ENCODE data around the gene AMPH.
"Not testable (repeated sequence)": the region's sequence is repeated elsewhere in the genome, so short reads cannot be mapped to it uniquely, and the experiment has no call there.

Gene AMPH

DNA sequence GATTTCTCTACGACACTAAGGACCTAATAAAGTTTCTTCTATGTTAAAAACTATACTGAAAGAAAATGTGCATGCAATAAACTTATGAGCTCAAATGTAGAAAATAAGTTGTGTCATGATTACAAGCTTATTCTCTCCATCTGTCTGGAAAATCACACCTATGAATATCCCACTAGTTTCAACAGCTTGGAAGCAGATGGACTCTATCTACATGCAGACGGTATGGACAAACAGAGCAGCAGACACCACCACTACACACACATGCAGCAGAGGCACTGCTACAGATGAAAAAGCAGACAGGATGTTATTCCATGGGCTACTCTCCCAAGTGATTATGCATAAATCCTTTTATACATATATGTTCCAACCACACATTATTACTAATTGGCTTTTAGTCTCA, 234.3 kb downstream of the AMPH start:
- no peak for DNase-seq (ENCODE audit: low spot score)

DNA sequence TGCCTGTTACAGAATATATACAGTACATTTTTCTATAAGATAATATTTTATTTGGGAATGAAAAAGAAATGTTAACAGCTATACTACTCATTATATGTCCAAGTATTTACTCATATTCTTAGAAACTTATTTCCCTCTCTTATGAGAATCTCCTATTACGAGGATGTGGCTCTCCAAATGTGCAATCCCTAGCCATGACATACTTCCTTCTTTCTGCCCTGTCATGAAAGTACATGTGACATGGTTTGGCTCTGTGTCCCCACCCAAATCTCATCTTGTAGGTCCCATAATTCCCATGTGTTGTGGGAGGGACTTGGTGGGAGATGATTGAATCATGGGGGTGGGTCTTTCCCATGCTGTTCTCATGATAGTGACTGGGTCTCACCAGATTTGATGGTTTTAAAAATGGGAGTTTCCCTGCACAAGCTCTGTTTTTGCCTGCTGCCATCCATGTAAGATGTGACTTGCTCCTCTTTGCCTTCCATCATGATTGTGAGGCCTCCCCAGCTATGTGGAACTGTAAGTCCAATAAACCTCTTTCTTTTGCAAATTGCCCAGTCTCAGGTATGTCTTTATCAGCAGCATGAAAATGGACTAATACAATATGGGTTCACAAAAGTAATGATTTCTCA, 235.1 kb downstream of the AMPH start:
- not testable (repeated sequence) for DNase-seq (ENCODE audit: low spot score)

DNA sequence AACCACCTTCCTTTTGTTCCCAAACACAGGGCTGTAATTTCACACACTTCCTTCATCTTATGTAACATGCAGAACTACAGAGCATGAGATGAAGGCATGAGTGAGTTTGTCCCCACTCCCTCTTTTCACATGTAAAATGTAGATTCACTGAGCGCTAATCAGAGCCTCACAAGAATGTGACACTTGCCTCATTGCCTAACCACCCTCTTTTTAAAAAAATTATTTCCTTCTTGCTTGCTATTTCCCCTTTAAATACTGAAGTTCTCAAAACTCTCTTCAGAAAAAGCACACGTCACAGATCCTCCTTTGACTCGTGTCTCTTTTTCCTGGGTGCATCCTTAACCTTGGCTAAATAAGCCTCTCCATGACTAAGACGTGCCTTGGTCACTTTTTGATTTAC, 236.5 kb downstream of the AMPH start:
- no peak for DNase-seq (ENCODE audit: low spot score)

DNA sequence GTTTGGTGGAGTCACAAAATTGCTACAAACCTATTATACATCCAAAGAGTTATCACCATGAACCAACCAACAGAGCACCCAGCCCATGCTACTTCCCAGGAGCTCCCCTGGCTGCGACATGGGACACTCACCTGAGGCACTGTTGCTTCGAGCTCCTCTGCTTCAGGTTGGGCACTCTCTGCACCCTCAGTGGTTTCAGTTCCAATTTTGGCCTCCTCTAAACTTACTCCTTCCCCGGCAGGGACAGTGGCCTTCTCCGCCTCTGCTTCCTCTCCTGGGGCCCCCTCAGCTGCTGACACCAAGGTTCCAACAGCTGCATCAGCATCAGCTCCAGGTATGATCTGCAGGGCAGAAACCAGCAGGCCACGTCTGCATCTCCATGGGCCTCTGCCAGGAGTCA, 237.3 kb downstream of the AMPH start:
- DNase-seq (ENCODE audit: low spot score), result no peak

DNA sequence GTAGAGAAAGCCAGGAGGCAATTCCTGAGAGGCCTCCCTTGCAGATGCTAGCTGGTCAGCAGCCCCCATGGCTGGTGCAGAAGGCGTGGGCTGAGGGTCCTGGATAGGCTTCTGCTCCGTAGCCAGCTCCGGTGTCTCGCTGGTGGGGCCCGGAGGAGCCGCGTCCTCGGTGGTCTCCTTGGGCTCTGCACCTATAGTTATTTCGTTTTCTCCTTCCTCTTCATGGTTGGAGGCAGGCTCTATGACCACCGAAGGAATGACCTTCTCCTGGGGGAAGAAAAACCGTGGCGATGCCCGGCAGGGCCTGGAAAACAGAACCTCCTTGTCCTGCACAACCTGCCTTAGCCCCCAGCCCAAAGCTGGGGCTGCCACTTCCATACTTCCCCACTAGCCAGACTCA, 239.4 kb downstream of the AMPH start:
- DNase-seq (ENCODE audit: low spot score), result no peak

DNA sequence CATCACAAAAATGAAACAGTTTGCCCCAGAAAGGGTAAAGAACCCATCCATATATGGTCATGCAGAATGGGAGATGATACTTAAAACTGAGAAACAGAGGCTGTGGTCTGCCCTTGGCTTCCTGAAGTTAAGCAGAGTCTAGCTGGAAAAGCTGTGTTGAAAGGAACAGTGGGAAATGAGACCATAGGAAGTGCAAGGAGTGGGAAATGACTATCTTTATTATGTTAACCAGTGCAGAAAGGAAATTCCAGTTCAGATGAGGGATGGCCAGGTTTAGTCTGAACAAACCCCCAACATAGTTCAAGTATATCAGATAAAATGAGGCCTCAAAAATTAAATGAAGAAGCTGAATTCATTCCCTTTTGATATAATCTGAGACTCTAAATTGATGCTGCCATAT, 245.5 kb downstream of the AMPH start:
- DNase-seq (ENCODE audit: low spot score), result no peak

DNA sequence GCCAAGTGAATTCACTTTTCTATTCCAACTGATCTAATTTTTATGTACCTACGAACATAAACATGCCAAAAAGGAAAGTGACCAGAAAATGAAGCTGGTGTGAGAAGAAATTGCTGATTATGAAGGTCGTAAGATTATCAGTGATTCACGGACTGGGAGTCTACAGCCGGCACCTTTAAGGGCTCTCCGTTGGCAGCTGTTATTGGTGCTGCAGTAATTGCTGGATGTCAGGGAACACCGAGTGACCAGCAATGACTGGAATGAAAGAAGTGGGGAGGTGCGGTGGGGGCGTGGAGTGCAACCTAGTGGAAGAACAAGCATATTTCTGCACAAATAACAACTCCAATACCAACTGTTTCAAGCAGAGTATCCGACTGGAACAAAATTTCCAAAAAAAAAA, 247.9 kb downstream of the AMPH start:
- no peak for DNase-seq (ENCODE audit: low spot score)

DNA sequence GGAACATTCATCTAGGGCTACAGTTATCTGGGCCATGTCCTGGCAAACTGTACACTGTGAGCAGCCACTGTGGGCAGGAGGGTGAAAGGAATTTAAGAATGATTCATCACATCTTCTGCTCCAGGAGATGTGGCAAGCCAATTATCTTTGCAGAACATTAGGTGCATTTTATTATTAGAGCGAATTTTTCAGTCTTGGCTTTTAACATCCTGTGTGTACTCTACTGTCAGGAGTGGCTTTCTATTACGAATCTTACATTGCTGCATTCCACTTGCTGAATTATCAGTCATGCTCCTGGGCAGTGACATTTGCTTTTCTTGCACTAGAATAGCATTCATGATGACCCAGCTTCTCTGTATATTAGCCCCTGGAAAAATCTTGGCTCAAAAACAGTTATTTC, 248.5 kb downstream of the AMPH start:
- no peak for DNase-seq (ENCODE audit: low spot score)

DNA sequence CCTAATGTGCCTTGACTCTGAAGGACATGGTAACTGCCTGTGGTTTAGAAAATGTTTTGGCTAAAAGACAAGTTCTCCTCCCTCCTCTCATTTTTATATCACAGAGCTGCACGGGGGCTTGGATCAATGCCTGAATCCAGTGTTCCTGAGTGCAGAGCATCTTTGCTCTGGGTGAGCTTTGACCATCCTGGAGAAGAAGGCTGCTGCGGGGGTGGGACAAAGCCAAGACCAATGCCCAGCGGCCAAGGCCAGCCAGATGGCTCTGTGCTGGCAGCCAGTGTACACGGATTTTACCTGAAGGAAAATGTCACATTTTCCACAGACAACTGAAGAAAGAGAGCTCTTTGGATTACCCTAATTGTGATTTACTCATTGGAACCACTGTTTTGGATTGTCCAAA, 255.7 kb downstream of the AMPH start:
- DNase-seq (ENCODE audit: low spot score), result no peak

DNA sequence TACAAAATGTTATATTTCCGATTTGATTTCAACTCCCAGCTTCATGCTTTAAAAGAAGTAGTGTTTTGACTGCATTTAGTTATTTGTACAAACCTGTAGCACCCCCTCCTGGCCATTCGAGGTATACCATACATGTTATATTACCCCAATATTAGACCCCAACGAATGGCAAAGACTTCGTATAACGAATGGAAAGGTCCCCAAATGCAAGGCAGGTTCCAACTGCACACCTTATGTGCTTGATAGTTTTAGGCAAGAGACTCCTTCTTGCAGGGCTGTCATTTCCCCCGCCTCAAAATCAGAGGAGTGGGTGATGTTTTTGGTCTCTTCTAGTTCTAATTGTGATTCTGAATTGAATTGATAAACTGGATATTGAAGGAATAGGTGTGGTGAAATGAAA, 256.7 kb downstream of the AMPH start:
- DNase-seq (ENCODE audit: low spot score), result peak; percentile 15

DNA sequence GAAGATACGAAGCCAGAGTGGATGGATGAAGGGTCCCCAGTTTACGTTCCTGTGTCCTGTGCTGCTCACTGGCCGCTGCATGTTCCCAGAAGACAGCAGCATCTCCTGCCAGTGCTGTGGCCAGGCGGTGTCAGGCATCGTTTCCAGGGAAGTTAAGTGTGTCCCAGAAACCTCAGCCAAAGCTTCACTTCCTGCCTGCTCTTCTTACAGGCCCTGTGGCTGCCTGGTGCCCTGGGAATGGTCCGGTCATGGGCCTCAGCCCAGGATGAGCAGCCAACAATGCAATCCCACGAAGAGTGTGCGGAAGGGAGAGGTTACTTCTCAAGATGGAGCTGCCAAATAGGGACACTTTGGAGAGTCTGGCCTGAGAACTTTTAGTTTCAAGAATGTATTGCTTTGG, 258.0 kb downstream of the AMPH start:
- no peak for DNase-seq (ENCODE audit: low spot score)

DNA sequence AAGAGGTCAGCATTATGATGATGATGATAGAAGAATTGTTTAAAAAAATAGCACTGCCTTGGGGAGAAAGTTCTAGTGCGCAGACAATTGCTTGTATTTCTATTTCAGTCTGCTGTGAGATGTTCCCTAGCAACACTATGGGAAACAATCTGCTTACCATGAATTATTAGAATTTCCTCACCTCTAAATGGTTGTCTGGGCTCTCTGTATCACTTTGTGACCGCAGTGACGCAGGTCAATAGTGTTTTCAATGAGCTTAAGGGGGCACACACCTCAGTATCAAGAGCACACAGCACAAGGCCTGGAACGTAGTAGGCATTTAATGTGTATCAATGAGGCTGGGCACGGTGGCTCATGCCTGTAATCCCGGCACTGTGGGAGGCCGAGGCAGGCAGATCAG, 258.9 kb downstream of the AMPH start:
- no peak for DNase-seq (ENCODE audit: low spot score)

DNA sequence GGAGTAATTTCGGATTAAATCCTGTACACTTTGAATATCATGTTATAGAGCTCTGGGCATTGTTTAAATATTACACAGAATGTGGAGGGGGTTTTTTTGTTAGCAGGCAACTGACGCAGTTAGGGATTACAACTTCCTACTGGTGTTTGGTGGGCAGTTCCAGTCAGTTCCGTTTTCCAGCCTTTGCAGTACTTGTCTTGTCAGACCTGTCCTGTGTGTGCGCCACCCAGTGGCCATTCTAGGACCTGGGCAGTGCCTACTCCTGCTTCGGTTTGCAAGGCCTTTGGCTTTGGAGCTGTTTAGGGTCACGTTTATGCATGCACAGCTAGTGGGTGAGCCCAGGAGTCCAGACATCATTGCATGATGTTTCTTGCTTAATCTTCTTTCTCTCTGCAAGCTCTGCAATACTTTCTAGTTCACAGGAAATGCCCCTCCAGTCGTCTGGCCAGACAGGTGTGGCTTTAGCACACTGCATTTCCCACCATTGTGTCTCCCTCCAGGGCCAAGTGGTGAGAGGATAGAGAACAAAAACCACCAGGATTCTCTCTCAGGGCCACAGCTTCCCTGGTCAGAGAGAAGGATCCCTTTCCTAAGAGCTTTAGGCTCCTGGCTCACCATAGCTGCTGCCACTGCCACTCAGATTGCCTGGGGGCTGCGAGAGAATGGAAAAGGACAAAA, 261.2 kb downstream of the AMPH start:
- peak; percentile 64 for DNase-seq (ENCODE audit: low spot score)

DNA sequence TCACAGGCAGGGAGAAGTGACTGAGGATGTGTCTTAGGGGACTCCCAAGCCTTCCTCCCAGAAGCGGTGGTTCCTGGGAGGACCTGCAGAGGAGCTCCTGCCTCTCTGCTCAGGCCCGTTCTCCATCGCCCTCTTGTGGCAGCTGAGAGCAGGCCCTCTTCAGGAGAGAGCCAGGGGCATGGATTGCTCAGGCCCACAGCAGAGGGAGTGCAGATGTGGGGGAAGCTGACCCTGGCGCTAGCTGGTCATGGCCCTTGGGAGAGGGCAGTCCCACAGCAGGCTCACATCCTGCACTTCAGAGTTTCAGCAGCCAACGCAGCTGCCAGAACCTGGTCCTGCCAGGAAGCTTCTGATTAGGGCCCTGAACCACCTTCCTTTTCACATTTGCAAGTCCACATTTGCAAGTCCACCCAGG, 263.0 kb downstream of the AMPH start:
- peak; percentile 40 for DNase-seq (ENCODE audit: low spot score)

DNA sequence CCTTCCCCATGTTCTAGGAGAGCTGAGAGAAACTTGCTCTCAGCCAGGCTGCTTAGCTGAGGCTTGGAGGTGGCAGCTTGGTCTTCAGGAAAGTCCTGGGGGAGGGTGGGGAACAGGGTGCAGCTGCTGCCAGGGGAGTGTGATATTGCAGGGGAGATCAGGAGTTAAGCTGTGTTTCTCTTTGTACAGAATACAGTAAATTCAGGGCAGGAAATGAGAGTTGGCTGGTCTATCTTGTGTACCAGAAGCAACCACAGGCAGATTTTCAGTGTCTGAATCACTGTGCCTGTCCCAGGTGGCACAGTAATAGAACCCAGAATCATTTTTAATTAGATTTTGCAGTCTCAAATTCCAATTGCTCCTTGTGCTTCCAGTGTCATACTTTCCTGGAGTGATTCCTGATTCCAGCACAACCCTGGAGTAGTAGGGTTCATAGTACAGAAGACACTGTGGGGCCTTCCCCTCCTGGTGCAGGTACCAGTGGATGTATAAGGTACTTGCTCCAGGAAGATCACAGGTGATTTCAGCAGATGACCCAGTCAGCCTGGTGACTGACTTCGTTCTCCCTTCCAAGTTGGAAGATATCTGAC, 263.8 kb downstream of the AMPH start:
- no peak for DNase-seq (ENCODE audit: low spot score)

DNA sequence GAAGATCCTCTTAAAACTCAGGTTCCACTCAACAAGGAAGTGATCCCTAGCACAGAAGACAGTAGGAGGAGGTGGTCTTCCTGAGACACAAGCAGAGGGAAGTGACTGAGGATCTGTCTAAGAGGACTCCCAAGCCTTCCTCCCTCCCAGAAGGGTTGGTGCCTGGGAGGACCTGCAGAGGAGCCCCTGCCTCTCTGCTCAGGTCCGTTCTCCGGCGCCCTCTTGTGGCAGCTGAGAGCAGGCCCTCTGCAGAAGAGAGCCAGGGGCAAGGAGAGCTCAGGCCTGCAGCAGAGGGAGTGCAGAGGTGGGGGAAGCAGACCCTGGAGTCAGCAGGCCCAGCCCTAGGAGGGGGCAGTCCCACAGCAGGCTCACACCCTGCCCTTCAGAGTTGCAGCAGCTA, 267.8 kb downstream of the AMPH start:
- DNase-seq (ENCODE audit: low spot score), result not testable (repeated sequence)

DNA sequence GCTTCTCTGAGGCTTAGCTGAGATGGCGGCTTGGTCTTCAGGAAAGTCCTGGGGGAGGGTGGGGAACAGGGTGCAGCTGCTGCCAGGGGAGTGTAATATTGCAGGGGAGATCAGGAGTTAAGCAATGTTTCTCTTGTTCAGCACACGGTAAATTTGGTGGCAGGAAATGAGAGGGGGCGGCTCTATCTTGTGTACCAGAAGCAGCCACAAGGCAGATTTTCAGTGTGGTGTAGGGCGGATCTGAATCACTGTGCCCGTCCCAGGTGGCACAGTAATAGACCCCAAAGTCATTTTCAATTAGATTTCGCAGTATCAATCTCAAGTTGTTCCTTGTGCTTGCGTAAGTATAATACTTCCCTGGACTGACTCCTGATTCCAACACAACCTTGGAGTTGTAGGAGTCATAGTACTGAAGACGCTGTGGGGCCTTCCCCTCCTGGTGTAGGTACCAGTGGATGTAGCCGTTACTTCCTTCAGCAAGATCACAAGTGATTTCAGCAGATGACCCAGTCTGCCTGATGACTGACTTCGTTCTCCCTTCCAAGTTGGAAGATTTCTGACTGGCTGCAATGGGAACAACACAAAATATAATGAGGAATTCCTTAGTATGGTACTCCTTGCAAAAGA, 268.4 kb downstream of the AMPH start:
- DNase-seq (ENCODE audit: low spot score), result not testable (repeated sequence)

DNA sequence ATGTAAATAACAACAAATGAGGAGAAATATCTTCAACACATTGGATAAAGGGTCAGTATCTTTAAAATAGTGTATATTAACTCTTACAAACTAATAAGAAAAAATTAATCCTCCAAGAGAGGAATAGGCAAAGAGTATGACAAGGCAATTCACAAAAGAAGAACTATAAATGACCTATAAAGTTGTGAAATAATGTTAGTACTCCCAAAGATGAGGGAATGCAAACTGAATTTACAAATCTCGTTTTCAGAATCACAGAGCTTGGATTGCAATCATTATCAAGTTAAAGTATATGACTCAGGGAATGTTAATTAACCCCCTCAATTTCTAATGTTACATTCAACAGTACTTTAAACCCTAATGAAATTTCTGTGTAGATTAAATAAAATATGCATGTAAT, 270.4 kb downstream of the AMPH start:
- no peak for DNase-seq (ENCODE audit: low spot score)

DNA sequence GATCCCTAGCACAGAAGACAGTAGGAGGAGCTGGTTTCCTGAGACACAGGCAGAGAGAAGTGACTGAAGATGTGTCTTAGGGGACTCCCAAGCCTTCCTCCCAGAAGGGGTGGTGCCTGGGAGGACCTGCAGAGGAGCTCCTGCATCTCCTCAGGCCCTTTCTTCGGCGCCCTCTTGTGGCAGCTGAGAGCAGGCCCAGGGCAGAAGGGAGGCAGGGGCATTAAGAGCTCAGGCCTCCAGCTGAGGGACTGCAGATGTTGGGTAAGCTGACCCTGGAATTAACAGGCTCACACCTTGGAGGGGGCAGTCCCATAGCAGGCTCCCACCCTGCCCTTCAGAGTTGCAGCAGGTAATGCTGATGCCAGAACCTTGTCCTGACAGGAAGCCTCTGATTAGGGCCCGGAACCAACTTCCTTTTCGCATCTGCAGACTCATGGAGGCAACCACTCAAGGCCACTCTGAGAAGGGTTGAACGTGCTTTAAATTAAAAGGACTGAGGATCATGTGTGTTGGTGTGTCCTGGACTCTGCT, 272.0 kb downstream of the AMPH start:
- not testable (repeated sequence) for DNase-seq (ENCODE audit: low spot score)

DNA sequence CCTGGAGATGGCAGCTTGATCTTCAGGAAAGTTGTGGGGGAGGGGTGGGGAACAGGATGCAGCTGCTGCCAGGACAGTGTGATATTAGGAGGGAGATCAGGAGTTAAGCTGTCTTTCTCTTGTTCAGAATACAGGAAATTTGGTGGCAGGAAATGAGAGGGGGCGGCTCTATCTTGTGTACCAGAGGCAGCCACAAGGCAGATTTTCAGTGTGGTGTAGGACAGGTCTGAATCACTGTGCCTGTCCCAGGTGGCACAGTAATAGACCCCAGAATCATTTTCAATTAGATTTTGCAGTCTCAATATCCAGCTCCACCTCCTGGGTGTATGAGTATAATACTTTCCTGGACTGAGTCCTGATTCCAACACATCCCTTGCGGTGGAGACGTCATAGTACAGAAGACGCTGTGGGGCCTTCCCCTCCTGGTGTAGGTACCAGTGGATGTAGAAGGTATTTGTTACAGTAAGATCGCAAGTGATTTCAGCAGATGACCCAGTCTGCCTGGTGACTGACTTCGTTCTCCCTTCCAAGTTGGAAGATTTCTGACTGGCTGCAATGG, 272.8 kb downstream of the AMPH start:
- not testable (repeated sequence) for DNase-seq (ENCODE audit: low spot score)

DNA sequence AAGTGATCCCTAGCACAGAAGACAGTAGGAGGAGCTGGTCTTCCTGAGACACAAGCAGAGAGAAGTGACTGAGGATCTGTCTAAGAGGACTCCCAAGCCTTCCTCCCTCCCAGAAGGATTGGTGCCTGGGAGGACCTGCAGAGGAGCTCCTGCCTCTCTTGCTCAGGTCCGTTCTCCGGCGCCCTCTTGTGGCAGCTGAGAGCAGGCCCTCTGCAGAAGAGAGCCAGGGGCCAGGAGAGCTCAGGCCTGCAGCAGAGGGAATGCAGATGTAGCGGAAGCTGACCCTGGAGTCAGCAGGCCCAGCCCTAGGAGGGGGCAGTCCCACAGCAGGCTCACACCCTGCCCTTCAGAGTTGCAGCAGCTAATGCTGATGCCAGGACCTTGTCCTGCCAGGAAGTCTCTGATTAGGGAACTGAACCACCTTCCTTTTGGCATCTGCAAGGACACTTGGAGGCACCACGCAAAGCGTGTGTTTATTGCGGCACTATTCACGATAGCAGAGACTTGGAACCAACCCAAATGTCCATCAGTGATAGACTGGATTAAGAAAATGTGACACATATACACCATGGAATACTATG, 276.8 kb downstream of the AMPH start:
- peak; percentile 20 for DNase-seq (ENCODE audit: low spot score)

DNA sequence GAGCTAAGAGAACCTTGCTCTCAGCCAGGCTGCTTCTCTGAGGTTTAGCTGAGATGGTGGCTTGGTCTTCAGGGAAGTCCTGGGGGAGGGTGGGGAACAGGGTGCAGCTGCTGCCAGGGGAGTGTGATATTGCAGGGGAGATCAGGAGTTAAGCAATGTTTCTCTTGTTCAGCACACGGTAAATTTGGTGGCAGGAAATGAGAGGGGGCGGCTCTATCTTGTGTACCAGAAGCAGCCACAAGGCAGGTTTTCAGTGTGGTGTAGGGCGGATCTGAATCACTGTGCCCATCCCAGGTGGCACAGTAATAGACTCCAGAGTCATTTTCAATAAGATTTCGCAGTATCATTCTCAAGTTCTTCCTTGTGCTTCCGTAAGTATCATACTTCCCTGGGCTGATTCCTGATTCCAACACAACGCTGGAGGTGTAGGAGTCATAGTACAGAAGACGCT, 277.7 kb downstream of the AMPH start:
- not testable (repeated sequence) for DNase-seq (ENCODE audit: low spot score)

Data from hepatic stellate cell (primary cell).